WI38 (cell line): ENCODE measurements around the gene COL6A1.

Experiments
- H3K4me3 ChIP-seq: 2 replicates; pipeline ENCODE4 v1.5.1; 2011; ENCODE audit warnings: low read depth, mild to moderate bottlenecking, control low read depth, low read length
- CTCF ChIP-seq: IDR thresholded peaks from 2 replicates; pipeline ENCODE4 v1.5.1; 2012; ENCODE audit warnings: low read depth, mild to moderate bottlenecking, control low read depth, low read length

COL6A1 gene

DNA sequence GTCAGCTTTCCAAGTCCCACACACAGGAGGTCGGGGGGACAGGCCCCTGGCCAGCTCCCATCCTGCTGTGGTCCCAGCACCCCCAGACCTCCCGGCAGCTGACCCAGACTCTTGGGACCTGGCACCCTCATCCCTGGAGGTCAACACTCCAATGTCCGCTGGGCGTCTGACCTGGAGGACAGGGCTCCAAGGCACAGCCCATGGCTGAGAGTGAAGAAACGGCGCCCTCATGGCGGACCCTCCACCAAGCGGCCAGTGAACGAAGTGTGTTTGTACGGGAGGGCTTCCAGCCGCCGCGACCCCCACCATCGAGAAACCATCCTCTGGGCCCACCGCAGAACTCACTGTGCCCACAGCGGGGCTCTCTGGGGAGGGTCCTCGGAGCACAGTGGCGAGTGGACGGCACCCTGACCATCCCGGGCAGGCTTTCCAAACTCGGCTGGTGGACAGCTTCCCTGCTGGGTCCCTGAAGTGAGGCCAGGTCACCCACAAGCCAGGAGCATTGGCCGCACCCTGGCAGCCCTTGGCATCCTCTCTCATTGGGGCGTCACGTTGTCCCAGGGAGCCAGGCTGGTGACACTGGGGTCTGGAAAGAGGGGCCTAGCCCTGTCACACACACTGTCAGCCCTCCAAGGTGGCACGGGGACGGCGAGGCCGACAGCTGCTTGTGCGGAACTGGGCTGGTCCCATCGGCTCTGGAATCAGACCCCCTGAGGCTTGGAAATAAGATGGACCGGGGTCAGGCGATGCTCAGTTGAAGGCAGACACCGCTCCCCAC is 68.5 kb downstream of the COL6A1 start:
- no peak overlapping the region for H3K4me3 ChIP-seq
- no peak for TF ChIP-seq CTCF

- TF ChIP-seq CTCF: no peak
- no peak overlapping the region for H3K4me3 ChIP-seq
Observed at GRCh38 chr21:46050668-46051378, 69.3 kb downstream of the COL6A1 start.

GRCh38 chr21:46051379-46051770 is 69.8 kb downstream of the COL6A1 start:
- no peak overlapping the region for H3K4me3 ChIP-seq

DNA sequence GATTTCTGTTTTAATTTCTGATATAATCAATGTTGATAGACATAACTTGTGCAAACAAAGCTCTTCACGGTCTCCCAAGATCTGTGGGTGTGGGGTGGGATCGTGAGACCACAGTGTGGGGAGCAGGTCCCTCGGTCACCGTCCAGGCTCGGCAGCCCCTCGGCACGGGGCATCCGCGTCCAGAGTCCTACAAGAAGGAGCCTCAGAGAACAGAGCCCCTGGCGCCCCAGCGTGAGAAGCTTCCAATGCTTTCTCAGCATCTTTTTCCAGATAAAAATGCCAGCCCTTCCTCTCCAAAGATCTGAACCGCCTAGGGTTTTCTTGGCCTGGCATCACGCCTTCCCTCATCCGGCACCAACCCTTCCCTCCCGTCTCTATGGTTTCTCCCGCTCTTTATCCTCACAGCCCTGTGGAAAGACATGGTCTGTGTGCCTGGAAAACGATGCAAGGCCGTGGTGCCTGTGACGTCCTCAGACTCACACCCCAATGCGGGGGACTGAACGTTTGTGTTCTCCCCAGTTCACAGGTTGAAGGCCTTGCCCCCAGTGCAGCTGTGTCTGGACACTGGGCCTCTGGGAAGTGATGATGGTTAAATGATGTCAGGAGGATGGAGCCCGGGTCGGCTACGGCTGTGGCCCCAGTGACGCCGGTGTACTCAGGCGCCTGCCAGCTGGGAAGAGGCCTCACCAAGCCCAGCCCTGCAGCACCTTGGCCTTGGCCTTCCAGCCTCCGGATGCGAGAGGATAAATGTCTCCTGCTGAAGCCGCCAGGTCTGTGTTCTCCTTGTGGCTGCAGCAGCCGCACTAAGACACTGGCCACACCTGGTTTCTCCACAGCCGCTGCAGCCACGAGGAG is 70.5 kb downstream of the COL6A1 start:
- TF ChIP-seq CTCF: no peak
- no peak overlapping the region for H3K4me3 ChIP-seq

More at GRCh38 chr21:46051379-46051770, 69.8 kb downstream of the COL6A1 start:
- TF ChIP-seq CTCF: no peak

DNA sequence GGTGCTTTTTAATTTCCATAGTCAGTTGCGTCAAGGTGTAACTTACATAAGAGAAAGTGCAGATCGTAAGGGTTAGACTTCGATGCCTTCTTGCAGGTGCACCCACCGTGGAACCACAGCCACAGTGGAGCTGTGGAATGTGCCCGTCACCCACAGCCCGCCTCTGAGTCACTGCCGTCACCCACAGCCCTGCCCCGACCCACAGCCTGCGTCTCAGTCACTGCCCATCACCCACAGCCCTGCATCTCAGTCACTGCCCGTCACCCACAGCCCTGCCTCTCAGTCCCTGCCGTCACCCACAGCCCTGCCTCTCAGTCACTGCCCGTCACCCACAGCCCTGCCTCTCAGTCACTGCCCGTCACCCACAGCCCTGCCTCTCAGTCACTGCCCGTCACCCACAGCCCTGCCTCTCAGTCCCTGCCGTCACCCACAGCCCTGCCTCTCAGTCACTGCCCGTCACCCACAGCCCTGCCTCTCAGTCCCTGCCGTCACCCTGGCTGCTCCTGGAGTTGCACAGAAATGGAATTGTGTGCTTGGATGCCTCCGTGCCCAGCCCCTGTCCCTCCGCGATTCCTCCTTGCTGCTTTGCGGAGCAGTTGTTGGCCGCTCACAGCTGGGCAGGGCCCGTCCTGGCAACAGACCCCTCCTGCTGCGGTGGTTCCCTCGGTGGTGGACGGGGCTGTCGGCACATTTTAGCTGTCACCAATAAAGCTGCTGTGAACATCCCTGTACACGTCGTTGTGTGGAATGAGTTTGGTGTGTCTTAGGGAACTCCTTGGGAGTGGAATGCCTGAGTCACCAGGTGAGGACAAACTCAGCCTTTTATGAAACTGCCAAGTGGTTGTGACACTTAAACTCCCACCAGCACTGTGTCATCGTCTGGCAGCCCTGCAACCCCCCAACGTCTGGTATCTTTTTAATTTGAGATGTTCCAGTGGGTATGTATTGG is 71.4 kb downstream of the COL6A1 start:
- no peak for TF ChIP-seq CTCF
- H3K4me3 ChIP-seq: no peak overlapping the region

DNA sequence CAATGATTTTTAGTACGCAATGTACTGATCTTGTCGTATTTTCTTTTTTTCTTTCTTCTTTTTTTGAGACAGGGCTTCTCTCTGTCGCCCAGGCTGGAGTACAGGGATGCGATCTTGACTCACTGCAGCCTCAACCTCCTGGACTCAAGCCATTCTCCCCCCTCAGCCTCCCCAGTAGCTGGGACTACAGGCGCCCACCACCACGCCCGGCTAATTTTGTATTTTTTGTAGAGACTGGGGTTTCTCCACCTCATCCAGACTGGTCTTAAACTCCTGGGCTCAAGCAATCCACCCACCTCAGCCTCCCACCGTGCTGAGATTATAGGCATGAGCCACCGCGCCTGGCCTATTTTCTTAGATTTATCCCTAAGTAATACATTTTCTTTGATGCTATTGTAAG is 72.5 kb downstream of the COL6A1 start:
- no peak overlapping the region for H3K4me3 ChIP-seq
- TF ChIP-seq CTCF: no peak
